ENCODE results near the gene GIT1.
A peak's percentile ranks its signal among the peaks of the same experiment; 100 is the strongest.

The GIT1 gene

DNA sequence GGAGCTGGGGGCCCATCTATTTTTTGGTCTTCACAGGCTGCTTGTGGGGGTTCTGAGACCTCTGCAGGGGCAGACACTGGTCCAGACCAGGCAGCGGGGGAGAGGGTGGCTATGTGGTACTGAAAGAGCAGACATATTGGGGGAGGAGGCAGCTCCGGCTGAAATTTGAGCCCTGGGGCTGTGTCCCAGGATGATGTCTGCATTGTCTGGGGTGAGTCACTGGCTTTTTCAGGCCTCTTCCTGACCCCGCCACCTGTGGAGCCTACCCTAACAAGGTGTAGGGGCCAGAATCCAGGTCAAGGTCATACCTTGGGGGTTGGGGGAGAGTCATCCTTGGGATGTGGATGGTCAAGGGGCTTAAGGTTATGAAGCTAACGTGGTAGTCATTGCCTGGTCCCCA lies 30.8 kb upstream of the GIT1 start:
- TF ChIP-seq ZNF70 (CRISPR knock-in tag; IDR thresholded peaks at IDR 0.05) (no peak), ZNF565 (CRISPR knock-in tag; conservative IDR thresholded peaks at IDR 0.05; ENCODE audit: low read depth) (no peak), ZFP3 (CRISPR knock-in tag; IDR thresholded peaks at IDR 0.05) (no peak), TCF4 (CRISPR knock-in tag; IDR thresholded peaks at IDR 0.05; ENCODE audit: borderline replicate concordance) (no peak), ZNF8 (CRISPR knock-in tag; IDR thresholded peaks at IDR 0.05) (no peak), TOX (CRISPR knock-in tag; IDR thresholded peaks at IDR 0.05; ENCODE audit: borderline replicate concordance) (no peak), ISL1 (CRISPR knock-in tag; IDR thresholded peaks at IDR 0.05) (no peak), ESRRG (CRISPR knock-in tag; IDR thresholded peaks at IDR 0.05) (no peak), OSR1 (CRISPR knock-in tag; IDR thresholded peaks at IDR 0.05) (no peak)
- TF ChIP-seq, protein P1, sequence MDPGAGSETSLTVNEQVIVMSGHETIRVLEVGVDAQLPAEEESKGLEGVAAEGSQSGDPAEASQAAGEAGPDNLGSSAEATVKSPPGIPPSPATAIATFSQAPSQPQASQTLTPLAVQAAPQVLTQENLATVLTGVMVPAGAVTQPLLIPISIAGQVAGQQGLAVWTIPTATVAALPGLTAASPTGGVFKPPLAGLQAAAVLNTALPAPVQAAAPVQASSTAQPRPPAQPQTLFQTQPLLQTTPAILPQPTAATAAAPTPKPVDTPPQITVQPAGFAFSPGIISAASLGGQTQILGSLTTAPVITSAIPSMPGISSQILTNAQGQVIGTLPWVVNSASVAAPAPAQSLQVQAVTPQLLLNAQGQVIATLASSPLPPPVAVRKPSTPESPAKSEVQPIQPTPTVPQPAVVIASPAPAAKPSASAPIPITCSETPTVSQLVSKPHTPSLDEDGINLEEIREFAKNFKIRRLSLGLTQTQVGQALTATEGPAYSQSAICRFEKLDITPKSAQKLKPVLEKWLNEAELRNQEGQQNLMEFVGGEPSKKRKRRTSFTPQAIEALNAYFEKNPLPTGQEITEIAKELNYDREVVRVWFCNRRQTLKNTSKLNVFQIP (CRISPR knock-in tag; IDR thresholded peaks at IDR 0.05; ENCODE audit: borderline replicate concordance, low read depth) = no peak
- TF ChIP-seq, protein P2, sequence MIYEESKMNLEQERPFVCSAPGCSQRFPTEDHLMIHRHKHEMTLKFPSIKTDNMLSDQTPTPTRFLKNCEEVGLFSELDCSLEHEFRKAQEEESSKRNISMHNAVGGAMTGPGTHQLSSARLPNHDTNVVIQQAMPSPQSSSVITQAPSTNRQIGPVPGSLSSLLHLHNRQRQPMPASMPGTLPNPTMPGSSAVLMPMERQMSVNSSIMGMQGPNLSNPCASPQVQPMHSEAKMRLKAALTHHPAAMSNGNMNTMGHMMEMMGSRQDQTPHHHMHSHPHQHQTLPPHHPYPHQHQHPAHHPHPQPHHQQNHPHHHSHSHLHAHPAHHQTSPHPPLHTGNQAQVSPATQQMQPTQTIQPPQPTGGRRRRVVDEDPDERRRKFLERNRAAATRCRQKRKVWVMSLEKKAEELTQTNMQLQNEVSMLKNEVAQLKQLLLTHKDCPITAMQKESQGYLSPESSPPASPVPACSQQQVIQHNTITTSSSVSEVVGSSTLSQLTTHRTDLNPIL (CRISPR knock-in tag; IDR thresholded peaks at IDR 0.05; ENCODE audit: low read depth) = no peak
- ATAC-seq = peak; percentile 6; the same call in 1 of the 3 replicates

DNA sequence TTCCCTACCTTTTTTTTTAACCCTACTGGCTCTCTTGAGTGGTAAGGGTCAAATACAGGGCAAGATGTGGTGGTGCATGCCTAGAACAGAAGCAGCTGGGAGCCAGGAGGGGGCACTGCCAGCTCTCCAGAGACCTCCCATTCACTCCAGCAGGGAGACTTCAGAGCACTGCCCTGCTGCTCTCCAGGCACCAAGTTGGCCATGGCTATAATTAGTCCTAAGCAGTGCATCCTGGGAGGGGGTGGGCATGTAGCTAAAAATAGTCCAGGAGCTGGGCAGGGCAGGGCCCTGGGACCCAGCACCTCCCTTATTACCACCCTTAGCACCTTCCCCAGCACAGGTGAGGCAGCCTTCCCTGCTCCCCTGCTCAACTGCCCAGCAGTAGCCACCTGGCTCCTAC lies 29.8 kb upstream of the GIT1 start:
- peak; percentile 46 for ATAC-seq
- TF ChIP-seq CSDC2 (CRISPR knock-in tag; IDR thresholded peaks at IDR 0.05) (no peak), ZC3H10 (CRISPR knock-in tag; IDR thresholded peaks at IDR 0.05) (no peak)

DNA sequence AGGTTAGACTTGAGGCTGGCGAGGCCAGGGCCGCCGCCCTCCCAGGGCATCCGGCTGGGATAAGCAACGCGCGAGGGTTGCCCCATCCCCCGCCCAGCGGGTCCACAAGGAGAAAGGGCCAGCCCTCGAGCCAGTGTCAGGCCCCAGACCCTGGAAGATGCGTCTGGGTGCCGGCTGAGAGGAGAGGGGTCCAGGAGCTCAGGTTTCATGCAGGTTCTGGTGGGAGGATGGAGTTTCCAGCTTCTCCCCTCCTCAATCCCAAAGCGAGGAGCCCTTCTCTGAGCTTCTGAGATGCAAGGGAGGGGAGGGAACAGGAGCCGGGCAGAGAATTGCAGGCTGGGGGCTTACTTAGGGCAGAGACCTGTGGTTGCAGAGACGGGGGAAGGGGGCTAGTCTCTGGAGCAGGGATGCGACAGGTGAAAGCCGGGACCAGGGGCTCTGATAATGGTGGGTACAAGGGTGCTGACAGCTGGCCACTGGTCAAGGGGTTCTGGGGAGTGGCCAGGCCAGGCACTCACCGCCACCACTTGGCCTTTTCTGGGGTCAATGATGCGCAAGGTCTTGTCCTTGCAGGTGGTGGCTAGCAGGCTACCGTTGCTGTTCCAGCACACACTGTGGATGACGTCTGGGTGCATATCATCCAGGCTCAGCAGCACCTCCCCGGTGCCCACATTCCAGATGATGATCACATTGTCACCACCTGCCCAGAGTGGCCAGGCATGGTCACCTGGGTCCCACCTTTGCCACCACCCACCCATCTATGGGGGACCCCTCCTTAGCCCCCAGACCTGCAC lies 29.0 kb upstream of the GIT1 start:
- TF ChIP-seq ZFP30 (CRISPR knock-in tag; IDR thresholded peaks at IDR 0.05) = no peak
- ATAC-seq = no peak

DNA sequence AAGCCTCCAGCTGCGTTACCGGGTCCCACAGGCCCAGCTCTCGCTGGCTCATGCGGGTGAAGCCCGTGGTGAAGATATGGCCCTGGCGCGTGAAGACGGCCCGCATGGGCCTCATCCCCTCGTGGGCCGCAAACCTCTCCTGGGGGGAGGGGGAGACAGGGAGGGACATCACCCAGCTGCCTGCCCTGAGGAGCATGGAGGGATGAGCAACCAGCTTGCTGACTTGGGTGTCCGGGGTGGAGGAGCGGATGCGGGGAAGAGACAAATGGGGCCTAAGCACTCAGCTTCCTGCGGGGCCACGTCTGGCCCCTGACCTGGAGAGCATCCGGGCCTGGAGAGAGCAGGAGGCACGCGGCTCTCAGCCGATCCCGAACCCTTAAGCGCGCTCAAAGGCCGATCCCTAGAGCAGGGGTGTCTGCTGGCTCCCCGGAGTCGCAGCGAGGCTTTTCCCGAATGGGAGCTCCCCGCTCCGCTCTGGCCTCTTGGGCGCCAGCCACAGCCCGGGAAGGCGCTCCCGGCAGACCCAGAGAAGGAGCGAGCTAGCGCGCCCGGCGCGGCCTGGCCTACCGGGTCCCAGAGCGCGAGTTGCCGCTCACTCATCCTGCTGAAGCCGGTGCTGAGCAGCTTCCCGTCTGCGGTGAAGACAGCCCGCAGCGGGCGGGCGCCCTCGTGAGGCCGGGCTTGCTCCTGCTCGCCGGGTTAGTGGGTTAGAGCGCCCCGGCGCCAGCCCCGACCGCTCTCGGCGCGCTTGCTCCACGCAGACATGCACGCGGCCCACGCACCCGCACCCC lies 28.2 kb upstream of the GIT1 start:
- TF ChIP-seq SNAI2 (CRISPR knock-in tag; IDR thresholded peaks at IDR 0.05) (no peak), TOX (CRISPR knock-in tag; IDR thresholded peaks at IDR 0.05; ENCODE audit: borderline replicate concordance) (no peak)
- no peak for ATAC-seq

DNA sequence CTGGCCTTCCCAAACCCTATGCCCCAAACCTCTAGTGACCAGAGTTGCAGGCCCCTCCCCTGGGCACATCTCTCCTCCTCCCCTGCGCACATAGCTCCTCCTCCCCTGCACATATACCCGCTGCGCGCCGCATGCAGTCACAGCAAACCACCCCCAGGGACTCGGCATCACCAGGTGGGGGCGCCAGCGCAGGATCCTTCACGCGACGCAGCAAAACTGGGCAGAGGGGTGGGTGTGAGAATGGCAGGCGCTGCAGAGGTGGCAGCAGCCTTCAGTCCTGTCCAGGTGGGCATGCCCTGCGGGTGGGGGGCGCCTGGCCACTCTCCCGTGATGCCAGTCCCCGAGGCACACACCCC lies 27.7 kb upstream of the GIT1 start:
- ATAC-seq = peak; percentile 22

More for the DNA sequence above, 27.7 kb upstream of the GIT1 start:
- TF ChIP-seq, protein P3, sequence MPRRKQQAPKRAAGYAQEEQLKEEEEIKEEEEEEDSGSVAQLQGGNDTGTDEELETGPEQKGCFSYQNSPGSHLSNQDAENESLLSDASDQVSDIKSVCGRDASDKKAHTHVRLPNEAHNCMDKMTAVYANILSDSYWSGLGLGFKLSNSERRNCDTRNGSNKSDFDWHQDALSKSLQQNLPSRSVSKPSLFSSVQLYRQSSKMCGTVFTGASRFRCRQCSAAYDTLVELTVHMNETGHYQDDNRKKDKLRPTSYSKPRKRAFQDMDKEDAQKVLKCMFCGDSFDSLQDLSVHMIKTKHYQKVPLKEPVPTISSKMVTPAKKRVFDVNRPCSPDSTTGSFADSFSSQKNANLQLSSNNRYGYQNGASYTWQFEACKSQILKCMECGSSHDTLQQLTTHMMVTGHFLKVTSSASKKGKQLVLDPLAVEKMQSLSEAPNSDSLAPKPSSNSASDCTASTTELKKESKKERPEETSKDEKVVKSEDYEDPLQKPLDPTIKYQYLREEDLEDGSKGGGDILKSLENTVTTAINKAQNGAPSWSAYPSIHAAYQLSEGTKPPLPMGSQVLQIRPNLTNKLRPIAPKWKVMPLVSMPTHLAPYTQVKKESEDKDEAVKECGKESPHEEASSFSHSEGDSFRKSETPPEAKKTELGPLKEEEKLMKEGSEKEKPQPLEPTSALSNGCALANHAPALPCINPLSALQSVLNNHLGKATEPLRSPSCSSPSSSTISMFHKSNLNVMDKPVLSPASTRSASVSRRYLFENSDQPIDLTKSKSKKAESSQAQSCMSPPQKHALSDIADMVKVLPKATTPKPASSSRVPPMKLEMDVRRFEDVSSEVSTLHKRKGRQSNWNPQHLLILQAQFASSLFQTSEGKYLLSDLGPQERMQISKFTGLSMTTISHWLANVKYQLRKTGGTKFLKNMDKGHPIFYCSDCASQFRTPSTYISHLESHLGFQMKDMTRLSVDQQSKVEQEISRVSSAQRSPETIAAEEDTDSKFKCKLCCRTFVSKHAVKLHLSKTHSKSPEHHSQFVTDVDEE (CRISPR knock-in tag; IDR thresholded peaks at IDR 0.05) = no peak
- TF ChIP-seq ZNF565 (CRISPR knock-in tag; conservative IDR thresholded peaks at IDR 0.05; ENCODE audit: low read depth) (no peak), CSDC2 (CRISPR knock-in tag; IDR thresholded peaks at IDR 0.05) (no peak), ZC3H10 (CRISPR knock-in tag; IDR thresholded peaks at IDR 0.05) (no peak)
